GM18499 (cell line): ENCODE data around the gene PHACTR2.
"Not testable (repeated sequence)": the region's sequence is repeated elsewhere in the genome, so short reads cannot be mapped to it uniquely, and the experiment has no call there.

Experiments used
- ATAC-seq: cut with Tn5 transposase; IDR thresholded peaks from one replicate; pipeline ENCODE4 v1.9.1; 2021; ENCODE audit warnings: moderate number of reproducible peaks; ENCODE audit not compliant: insufficient read depth, unreplicated experiment

The PHACTR2 gene

GRCh38 chr6:143677891-143678791 is at the start of gene PHACTR2:
Gene PHACTR2, plus strand, starts transcription at chr6:143677965. Its CDS starts 199 bp downstream, at chr6:143678164.
- no peak for ATAC-seq

GRCh38 chr6:143629104-143630080 is 48.4 kb upstream of the PHACTR2 start:
- ATAC-seq: no peak

GRCh38 chr6:143631196-143631595 is 46.6 kb upstream of the PHACTR2 start:
- not testable (repeated sequence) for ATAC-seq

GRCh38 chr6:143632894-143633293 is 44.9 kb upstream of the PHACTR2 start:
- no peak for ATAC-seq

- no peak for ATAC-seq
Observed at GRCh38 chr6:143634486-143634885, 43.3 kb upstream of the PHACTR2 start.

GRCh38 chr6:143637691-143638090 is 40.1 kb upstream of the PHACTR2 start:
- ATAC-seq: no peak

- ATAC-seq: no peak
Observed at GRCh38 chr6:143642403-143642802, 35.4 kb upstream of the PHACTR2 start.

GRCh38 chr6:143647191-143647590 is 30.6 kb upstream of the PHACTR2 start:
- ATAC-seq: peak; percentile 55

- no peak for ATAC-seq
Observed at GRCh38 chr6:143647732-143648131, 30.0 kb upstream of the PHACTR2 start.

- ATAC-seq: not testable (repeated sequence)
Observed at GRCh38 chr6:143649319-143649718, 28.4 kb upstream of the PHACTR2 start.

- not testable (repeated sequence) for ATAC-seq
Observed at GRCh38 chr6:143651328-143651727, 26.4 kb upstream of the PHACTR2 start.

- ATAC-seq: no peak
Observed at GRCh38 chr6:143652841-143653331, 24.9 kb upstream of the PHACTR2 start.

GRCh38 chr6:143655541-143655940 is 22.2 kb upstream of the PHACTR2 start:
- no peak for ATAC-seq

- ATAC-seq: no peak
Observed at GRCh38 chr6:143656026-143656425, 21.7 kb upstream of the PHACTR2 start.

GRCh38 chr6:143657809-143658208 is 20.0 kb upstream of the PHACTR2 start:
- no peak for ATAC-seq

- not testable (repeated sequence) for ATAC-seq
Observed at GRCh38 chr6:143660170-143660569, 17.6 kb upstream of the PHACTR2 start.

GRCh38 chr6:143664171-143664570 is 13.6 kb upstream of the PHACTR2 start:
- no peak for ATAC-seq

GRCh38 chr6:143666007-143666406 is 11.8 kb upstream of the PHACTR2 start:
- not testable (repeated sequence) for ATAC-seq

GRCh38 chr6:143669483-143669882 is 8.3 kb upstream of the PHACTR2 start:
- ATAC-seq: not testable (repeated sequence)

GRCh38 chr6:143673669-143674068 is 4.1 kb upstream of the PHACTR2 start:
- no peak for ATAC-seq
